Inferior parietal cortex (tissue), 1 donor: Measurements from ENCODE around the gene CELA1.
"Not testable (repeated sequence)": the region's sequence is repeated elsewhere in the genome, so short reads cannot be mapped to it uniquely, and the experiment has no call there.

ENCODE experiments used
- DNase-seq: peaks from one replicate; pipeline ENCODE4 v3.0.0-alpha.2; 2016; ENCODE audit errors: extremely low spot score

The CELA1 gene

GRCh38 chr12:51318057-51318806 is 28.2 kb downstream of the CELA1 start:
- not testable (repeated sequence) for DNase-seq

GRCh38 chr12:51311389-51311788 is 35.1 kb downstream of the CELA1 start:
- no peak for DNase-seq

- no peak for DNase-seq
Observed at GRCh38 chr12:51307655-51308593, 38.6 kb downstream of the CELA1 start.

- no peak for DNase-seq
Observed at GRCh38 chr12:51306507-51306906, 40.0 kb downstream of the CELA1 start.

GRCh38 chr12:51300768-51301167 is 45.7 kb downstream of the CELA1 start:
- not testable (repeated sequence) for DNase-seq

DNA sequence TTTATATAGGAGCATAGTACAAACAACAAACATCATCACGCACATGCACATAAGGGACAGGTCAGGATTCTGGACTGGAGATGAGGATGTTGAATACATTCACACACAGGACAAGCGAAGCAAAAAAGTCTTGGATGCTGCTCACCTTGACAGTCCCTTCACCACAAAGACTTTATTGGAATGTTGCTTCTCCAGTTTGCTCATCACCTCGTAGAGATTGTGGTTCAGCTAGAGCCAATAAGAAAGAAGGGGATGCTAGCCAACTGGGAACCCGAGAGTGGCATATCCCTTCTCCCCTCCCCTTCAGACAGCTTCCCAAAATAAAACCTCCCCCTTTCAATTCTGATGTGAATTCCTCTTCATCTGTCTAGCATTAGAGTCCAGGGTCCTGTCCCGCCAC is 50.8 kb downstream of the CELA1 start:
- no peak for DNase-seq

GRCh38 chr12:51294097-51294496 is 52.4 kb downstream of the CELA1 start:
- DNase-seq = not testable (repeated sequence)

DNA sequence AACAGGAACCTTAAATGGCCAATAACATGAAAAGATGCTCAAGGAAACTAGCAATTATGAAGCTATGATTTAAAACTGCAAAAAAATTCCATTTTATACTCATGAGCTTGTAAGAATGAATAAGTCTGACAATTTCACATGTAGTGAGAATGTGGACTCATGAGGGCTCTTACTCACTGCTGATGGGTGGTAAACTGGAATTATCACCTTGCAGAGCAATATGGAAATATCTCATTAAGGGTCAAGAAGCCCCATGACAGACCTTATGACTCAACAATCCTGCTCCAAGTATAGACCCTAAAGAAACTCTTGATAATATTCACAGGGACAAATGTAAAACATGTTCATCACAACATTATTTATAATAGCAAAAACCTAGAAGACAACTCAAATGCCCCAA is 52.8 kb downstream of the CELA1 start:
- DNase-seq = no peak

DNA sequence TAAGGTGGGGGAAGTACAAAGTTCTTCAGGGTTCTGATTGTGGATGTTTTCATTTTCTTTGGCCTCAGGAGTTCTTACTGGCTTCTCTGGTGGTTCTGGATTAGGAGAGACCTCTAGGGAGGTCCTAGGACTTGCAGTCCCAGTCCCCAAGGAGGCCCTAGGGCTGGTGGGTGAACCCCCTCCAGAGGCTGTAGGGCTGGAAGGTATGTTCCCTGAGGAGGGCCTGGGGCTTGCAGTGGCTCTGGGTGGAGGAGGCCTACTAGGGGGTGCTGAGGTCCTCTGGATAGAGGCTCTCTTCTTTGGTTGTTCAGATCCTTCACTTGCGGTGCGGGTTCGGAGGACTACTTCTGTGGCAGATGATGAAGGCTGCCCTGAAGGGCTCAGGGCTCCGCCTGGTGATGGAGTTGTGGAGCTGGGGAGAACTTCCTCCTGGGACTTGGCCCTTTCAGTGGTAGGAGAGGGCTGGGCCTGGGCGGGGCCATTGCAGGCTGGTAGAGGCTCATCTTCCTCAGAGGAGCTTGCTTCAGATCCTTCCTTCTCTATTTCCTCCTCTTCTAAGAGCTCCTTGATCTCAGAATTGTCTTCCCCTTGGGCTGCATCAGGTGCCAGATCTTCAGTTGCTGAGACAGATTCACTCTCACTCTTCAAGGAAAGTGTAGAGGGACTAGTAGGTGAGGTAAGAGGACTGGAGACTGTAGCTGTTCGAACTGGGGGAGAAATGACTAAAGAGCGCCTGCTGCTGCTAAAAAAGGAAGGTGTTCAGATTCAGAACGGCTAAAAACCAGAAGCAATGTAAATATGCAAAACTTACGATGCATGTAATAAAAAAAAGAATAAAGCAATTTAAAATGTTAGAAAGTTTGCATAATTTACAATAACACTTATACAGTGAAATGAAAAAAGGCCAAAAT is 54.6 kb downstream of the CELA1 start:
- not testable (repeated sequence) for DNase-seq

GRCh38 chr12:51285843-51286242 is 60.6 kb downstream of the CELA1 start:
- DNase-seq = no peak

DNA sequence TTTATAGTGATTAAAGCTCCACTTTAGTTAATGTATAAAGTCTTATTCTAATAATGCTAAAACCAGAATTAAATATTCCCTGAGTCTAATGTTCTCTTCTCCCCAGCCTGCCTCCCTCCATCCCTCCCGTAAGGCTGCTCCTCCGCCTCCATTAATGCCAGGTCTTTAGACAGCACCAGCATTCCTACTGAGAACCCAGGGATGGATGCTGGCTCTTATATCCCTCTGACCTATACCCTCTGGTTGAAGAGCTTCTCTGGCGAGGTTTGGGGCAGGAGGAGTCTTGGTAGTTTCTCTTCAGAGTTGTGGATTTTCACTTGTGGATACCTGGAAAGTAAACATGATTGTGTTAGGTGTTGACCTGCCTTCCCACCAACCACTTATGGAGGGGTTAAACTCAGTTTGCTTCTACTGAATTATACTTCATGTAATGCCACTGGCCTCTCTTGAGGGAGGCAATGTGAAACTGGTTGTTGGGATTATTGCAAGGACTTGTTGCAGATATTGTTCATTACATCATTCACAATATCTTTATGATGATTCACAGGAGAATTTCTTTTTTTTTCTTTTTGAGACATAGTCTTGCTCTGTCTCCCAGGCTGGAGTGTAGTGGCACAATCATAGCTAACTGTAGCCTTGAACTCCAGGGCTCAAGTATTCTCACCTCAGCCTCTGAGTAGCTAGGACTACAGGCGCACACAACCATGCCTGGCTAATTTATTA is 65.1 kb downstream of the CELA1 start:
- DNase-seq = no peak
